NCI-H2029 treated with DMSO at 0.1 percent for 48 hours (cell line): ENCODE measurements around the gene NEDD4L.

Source experiments
- DNase-seq: peaks from one replicate; lab custom pipeline; 2025; lab: John Stamatoyannopoulos, UW

The NEDD4L gene

DNA sequence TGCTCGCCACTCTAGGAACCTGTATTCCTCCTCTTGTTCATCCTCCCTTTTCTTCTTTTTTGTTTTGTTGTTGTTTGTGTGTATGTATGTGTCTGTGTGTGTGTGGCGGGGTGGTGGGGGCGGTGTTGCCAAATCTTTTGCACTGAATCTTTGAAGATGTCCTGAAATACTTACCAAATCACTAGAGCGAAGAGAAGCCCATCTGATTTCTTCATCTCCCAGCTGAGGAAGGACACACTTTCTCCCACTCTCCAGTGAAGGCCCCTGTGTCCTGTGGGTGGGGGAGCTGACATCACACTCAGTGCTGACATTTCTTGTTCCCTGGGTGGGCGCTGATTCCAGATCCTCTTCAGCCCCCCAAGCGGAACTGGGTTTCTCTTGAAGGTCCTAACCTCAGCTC lies 74.5 kb downstream of the NEDD4L start:
- no peak for DNase-seq

DNA sequence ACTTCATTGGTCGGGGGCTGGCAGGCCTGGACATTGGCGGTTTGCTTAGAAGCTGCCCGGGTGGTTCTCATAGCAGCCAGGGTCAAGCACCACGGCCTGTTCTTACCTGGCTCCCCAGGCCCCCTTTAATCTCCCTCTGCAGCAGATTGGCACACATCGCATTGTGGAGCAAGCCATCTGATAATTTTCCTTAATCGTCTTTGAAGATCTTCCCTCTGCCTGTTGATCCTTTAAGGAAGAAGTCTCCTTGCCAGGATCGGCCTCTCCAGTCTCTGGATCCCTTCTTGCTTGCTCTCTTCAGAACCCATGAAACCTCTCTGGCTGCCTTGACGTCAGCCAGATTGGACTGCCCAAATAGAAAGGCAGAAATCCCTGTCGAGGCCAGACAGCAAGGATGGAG lies 75.8 kb downstream of the NEDD4L start:
- DNase-seq, result no peak

DNA sequence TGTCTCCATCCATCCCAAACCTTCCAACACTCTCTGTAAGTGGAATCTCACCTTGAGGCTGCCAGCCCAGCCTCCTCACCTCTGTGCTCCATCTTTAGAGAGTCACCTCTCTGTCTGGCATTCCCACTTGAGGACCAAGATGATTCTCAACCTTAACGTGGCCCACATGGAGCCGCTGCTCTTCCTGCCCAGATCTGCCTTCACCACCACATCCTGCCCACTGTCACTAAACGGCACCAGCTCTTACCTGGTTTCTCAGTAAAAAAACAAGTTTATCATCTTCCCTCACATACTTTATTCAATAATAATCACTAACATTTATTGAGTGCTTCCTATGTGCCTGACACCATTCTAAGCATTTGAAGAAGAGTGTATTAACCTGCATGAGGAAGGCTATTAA lies 80.4 kb downstream of the NEDD4L start:
- no peak for DNase-seq

DNA sequence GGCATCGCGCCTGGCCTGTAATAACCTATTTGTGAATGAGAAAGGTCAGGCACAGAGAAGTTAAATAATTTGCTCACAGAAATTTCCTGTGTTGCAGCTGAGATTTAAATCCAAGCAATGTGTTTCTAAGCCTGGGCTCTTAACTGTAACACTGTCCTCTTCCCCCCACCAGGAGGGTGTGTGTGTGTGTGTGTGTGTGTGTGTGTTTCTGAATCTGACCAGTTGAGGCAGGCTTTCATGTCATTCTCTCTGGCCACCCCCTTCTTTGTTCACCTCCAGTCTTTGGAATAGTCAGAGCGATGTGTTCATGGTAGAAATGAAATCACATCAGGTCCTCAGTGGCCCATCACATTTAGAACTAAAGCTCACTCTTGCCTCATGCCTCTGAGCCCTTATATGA lies 81.2 kb downstream of the NEDD4L start:
- DNase-seq, result no peak

DNA sequence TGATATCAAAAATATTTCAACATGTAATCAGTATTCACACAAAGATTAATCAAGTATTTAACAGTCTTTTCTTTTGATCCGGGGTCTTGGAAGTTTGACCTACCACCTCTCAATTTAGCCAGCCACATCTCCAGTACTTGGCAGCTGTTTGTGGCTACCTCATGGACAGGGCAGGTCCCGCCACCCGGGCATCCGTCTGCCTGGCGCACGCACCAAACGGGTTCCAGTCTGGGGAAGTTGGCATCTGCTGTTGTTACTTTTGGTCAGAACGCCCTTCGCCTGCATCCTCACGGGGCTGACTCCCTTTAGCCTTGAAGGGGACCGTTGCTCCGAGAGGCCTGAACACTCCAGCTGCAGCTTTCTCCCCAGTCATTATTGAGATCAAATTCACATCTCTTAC lies 81.7 kb downstream of the NEDD4L start:
- DNase-seq, result no peak

- DNase-seq, result no peak
Observed at GRCh38 chr18:58128381-58129374, 84.7 kb downstream of the NEDD4L start.

DNA sequence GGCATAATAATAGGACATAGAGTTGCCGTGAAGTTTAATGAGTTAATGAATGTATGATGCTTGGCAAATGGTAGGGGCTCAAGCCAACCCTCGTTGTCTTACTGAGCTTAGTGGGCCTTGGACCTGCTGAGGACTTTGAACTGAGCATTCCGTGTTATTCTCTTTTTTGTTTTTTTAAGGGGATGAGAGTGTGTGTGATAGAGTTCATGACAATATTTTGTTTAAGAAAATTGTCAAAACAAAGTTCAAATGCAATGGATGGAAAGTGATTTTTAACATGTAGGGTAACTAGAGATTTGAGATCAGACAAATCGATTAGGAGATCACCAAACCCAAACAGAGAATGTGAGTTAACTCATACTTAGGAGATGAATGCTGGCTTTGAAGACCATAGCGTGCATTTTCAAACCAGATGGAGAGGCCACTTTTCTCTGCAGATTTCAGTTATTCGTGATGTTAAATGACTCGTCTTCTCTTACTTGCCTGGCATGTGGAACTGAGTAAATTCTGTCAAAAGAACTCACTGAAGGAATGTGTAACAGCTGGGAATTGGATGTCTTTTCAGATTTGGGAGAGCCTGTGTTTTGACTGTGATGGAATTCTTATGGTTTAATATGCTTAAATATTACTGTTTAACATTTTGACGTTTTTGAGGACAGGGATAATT lies 88.7 kb downstream of the NEDD4L start:
- no peak for DNase-seq

GRCh38 chr18:58135183-58135641 lies 91.2 kb downstream of the NEDD4L start:
- DNase-seq, result no peak

- peak; percentile 65 for DNase-seq
Observed at GRCh38 chr18:58135701-58136331, 91.8 kb downstream of the NEDD4L start.

- no peak for DNase-seq
Observed at GRCh38 chr18:58136879-58137278, 92.9 kb downstream of the NEDD4L start.

GRCh38 chr18:58139459-58140386 lies 95.7 kb downstream of the NEDD4L start:
- no peak for DNase-seq

GRCh38 chr18:58140387-58141325 lies 96.6 kb downstream of the NEDD4L start:
- DNase-seq, result peak; percentile 2

- DNase-seq, result no peak
Observed at GRCh38 chr18:58143386-58143785, 99.4 kb downstream of the NEDD4L start.

DNA sequence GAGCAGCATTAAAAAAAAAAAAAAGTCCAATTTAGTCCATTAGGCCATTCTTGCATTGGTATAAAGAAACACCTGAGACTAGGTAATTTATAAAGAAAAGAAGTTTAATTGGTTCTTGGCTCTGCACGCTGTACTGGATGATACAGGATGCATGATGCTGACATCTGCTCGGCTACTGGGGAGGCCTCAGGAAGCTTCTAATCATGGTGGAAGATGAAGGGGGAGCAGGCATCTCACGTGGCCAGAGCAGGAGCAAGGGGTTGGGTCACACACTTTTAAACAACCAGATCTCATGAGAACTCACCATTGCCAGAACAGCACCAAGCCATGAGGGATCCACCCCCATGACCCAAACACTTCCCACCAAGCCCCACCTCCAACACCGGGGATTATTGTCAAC lies 100.1 kb downstream of the NEDD4L start:
- no peak for DNase-seq

- DNase-seq, result peak; percentile 8
Observed at GRCh38 chr18:58144671-58145285, 100.8 kb downstream of the NEDD4L start.

DNA sequence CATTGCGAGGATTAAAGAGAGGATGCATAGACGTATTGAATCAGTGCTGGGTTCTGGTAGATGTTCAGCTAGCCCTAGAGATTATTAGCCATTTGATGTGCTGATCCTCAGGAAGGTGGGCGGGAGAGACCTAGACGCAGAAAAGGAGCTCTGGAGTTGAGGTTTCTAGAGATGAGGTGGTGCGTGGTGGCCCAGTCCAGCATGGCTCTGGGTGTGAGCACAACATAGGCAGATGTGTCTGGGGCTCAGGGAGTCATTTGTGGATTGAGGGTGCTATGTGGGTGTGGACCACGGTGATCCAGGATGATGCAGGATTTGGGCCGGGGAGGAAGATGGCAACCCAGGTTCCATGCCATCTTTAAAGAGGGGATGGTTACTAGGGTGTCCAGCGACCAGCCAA lies 102.1 kb downstream of the NEDD4L start:
- no peak for DNase-seq

DNA sequence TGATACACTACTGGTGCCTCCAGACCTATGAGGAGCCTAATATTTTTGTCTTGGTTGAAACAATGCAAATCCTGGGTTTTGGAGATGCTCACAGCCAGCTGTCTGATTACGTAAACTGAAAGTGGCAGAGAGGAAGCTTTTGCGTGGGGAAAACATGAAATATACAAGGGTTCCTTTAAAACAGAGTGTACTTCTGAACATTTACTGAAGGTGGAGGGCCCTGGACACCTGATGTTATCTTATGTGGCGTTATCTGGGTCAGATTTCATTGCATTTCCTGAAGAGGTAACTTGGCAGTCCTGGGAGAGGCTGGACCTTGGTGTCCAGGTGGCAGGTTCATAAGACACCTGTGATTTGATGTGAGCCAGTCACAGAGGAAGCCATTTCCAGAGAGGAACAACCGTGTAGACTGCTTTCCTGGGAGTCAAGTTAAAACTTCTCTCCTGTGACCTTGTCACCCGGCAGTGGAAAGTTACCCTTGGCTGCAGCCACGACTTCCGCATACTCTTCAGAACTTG lies 105.0 kb downstream of the NEDD4L start:
- peak; percentile 42 for DNase-seq

GRCh38 chr18:58150772-58151171 lies 106.7 kb downstream of the NEDD4L start:
- DNase-seq, result no peak

GRCh38 chr18:58152216-58152615 lies 108.2 kb downstream of the NEDD4L start:
- DNase-seq, result no peak

GRCh38 chr18:58152891-58153290 lies 108.9 kb downstream of the NEDD4L start:
- no peak for DNase-seq
